ENCODE results near the gene EP400.
"Not testable (repeated sequence)": the region's sequence is repeated elsewhere in the genome, so short reads cannot be mapped to it uniquely, and the experiment has no call there.

Gene EP400

GRCh38 chr12:132099739-132100138, 150.0 kb downstream of the EP400 start:
- H3K36me3 ChIP-seq, result peaks cover 9% of the 10 kb centered on the region; the same call in 1 of the 2 replicates
- H3K4me3 ChIP-seq (ENCODE audit: low read depth, low read length), result no peak overlapping the region
- H3K9me3 ChIP-seq (ENCODE audit: severe bottlenecking), result no peaks in the 10 kb centered on the region
- DNase-seq, result no peak
- H3K27ac ChIP-seq, result no peak overlapping the region
- no peak for TF ChIP-seq CTCF (IDR thresholded peaks at IDR 0.05; ENCODE audit: low read depth, low read length)
- no peaks in the 10 kb centered on the region for H3K27me3 ChIP-seq (ENCODE audit: insufficient read depth, low read depth, severe bottlenecking)

- no peak overlapping the region for H3K4me3 ChIP-seq (ENCODE audit: low read depth, low read length)
- H3K9me3 ChIP-seq (ENCODE audit: severe bottlenecking), result no peaks in the 10 kb centered on the region
- H3K27me3 ChIP-seq (ENCODE audit: insufficient read depth, low read depth, severe bottlenecking), result no peaks in the 10 kb centered on the region
- peaks cover 11% of the 10 kb centered on the region for H3K36me3 ChIP-seq
- no peak for TF ChIP-seq CTCF (IDR thresholded peaks at IDR 0.05; ENCODE audit: low read depth, low read length)
- DNase-seq, result no peak
- H3K27ac ChIP-seq, result no peak overlapping the region
Observed at GRCh38 chr12:132100306-132101065, 150.7 kb downstream of the EP400 start.

GRCh38 chr12:132102297-132102696, 152.6 kb downstream of the EP400 start:
- Histone ChIP-seq H3K36me3 (peaks cover 9% of the 10 kb centered on the region), H3K27me3 (ENCODE audit: insufficient read depth, low read depth, severe bottlenecking) (no peaks in the 10 kb centered on the region), H3K4me3 (ENCODE audit: low read depth, low read length) (no peak overlapping the region), H3K9me3 (ENCODE audit: severe bottlenecking) (no peaks in the 10 kb centered on the region), H3K27ac (no peak overlapping the region)
- TF ChIP-seq CTCF (IDR thresholded peaks at IDR 0.05; ENCODE audit: low read depth, low read length), result no peak
- DNase-seq, result no peak

- not testable (repeated sequence) for DNase-seq; H3K36me3 ChIP-seq; H3K27ac ChIP-seq; H3K27me3 ChIP-seq (ENCODE audit: insufficient read depth, low read depth, severe bottlenecking); H3K9me3 ChIP-seq (ENCODE audit: severe bottlenecking); H3K4me3 ChIP-seq (ENCODE audit: low read depth, low read length)
Observed at GRCh38 chr12:132103072-132103471, 153.3 kb downstream of the EP400 start.

GRCh38 chr12:132103542-132104308, 154.0 kb downstream of the EP400 start:
- Histone ChIP-seq H3K4me3 (ENCODE audit: low read depth, low read length) (no peak overlapping the region), H3K36me3 (peaks cover 16% of the 10 kb centered on the region), H3K27ac (no peak overlapping the region), H3K9me3 (ENCODE audit: severe bottlenecking) (no peaks in the 10 kb centered on the region), H3K27me3 (ENCODE audit: insufficient read depth, low read depth, severe bottlenecking) (no peaks in the 10 kb centered on the region)
- no peak for DNase-seq
- no peak for TF ChIP-seq CTCF (IDR thresholded peaks at IDR 0.05; ENCODE audit: low read depth, low read length)

GRCh38 chr12:132105467-132105866, 155.7 kb downstream of the EP400 start:
- Histone ChIP-seq H3K27me3 (ENCODE audit: insufficient read depth, low read depth, severe bottlenecking) (no peaks in the 10 kb centered on the region), H3K9me3 (ENCODE audit: severe bottlenecking) (no peaks in the 10 kb centered on the region), H3K4me3 (ENCODE audit: low read depth, low read length) (no peak overlapping the region), H3K27ac (no peak overlapping the region), H3K36me3 (peaks cover 19% of the 10 kb centered on the region)
- no peak for TF ChIP-seq CTCF (IDR thresholded peaks at IDR 0.05; ENCODE audit: low read depth, low read length)
- DNase-seq, result no peak
